ENCODE data around the gene EEIG2.
A peak's percentile ranks its signal among the peaks of the same experiment; 100 is the strongest.

EEIG2 gene

GRCh38 chr1:108551137-108551862 lies 8.6 kb upstream of the EEIG2 start:
- DNase-seq = peak; percentile 98

- no peak for DNase-seq
Measured at GRCh38 chr1:108553905-108554304, 6.0 kb upstream of the EEIG2 start.

GRCh38 chr1:108554682-108555427 lies 5.0 kb upstream of the EEIG2 start:
- no peak for DNase-seq

- no peak for DNase-seq
Measured at GRCh38 chr1:108556066-108556465, 3.8 kb upstream of the EEIG2 start.

- peak; percentile 94 for DNase-seq
Measured at GRCh38 chr1:108556499-108556898, 3.4 kb upstream of the EEIG2 start.

- peak; percentile 65 for DNase-seq
Measured at GRCh38 chr1:108557296-108557695, 2.6 kb upstream of the EEIG2 start.

- no peak for DNase-seq
Measured at GRCh38 chr1:108560189-108560873, 431 bp downstream of the EEIG2 start.

- peak; percentile 86 for DNase-seq
Measured at GRCh38 chr1:108560874-108561459, 1.1 kb downstream of the EEIG2 start.

- DNase-seq = peak; percentile 81
Measured at GRCh38 chr1:108561689-108562326, 1.9 kb downstream of the EEIG2 start.

GRCh38 chr1:108563808-108564207 lies 3.9 kb downstream of the EEIG2 start:
- DNase-seq = no peak

GRCh38 chr1:108565081-108565480 lies 5.2 kb downstream of the EEIG2 start:
- no peak for DNase-seq

GRCh38 chr1:108565512-108565911 lies 5.6 kb downstream of the EEIG2 start:
- DNase-seq = no peak

- DNase-seq = no peak
Measured at GRCh38 chr1:108568589-108568988, 8.7 kb downstream of the EEIG2 start.

GRCh38 chr1:108569097-108569728 lies 9.3 kb downstream of the EEIG2 start:
- no peak for DNase-seq

GRCh38 chr1:108570128-108570527 lies 10.2 kb downstream of the EEIG2 start:
- DNase-seq = peak; percentile 62

GRCh38 chr1:108570998-108571401 lies 11.1 kb downstream of the EEIG2 start:
- DNase-seq = no peak

- DNase-seq = no peak
Measured at GRCh38 chr1:108572182-108572581, 12.3 kb downstream of the EEIG2 start.

- DNase-seq = no peak
Measured at GRCh38 chr1:108573183-108573582, 13.3 kb downstream of the EEIG2 start.

- DNase-seq = no peak
Measured at GRCh38 chr1:108574008-108574407, 14.1 kb downstream of the EEIG2 start.

GRCh38 chr1:108575375-108575774 lies 15.5 kb downstream of the EEIG2 start:
- no peak for DNase-seq

GRCh38 chr1:108583757-108584427 lies 24.0 kb downstream of the EEIG2 start:
- DNase-seq = no peak

GRCh38 chr1:108584428-108584856 lies 24.5 kb downstream of the EEIG2 start:
- DNase-seq = peak; percentile 77
